SK-N-SH (cell line): ENCODE data around the gene CDC25A. TPM values are rescaled to one million over a fixed set of nuclear protein-coding genes. Genes with fewer than 3 reads are reported as not detected.

Experiments
- CTCF ChIA-PET: fragments of 300-600, 350-600 bp; formaldehyde crosslinking; extraction: SDS; loops from one replicate; lab custom pipeline; 2021; lab: Yijun Ruan, JAX
- POLR2A ChIA-PET: fragments of 350-600 bp; sonication (Branson Sonifier 250); formaldehyde crosslinking; extraction: SDS; loops from one replicate; lab custom pipeline; 2020; ENCODE audit warnings: antibody characterized with exemption, inconsistent platforms; lab: Yijun Ruan, JAX
- DNase-seq: peaks from one replicate; pipeline ENCODE4 v3.0.0; 2012
- H2AFZ ChIP-seq: fragments of 200-600 bp; sonication (generic); 2 replicates; pipeline ENCODE4 v1.8.1; 2016; ENCODE audit warnings: antibody characterized with exemption, mild to moderate bottlenecking, low read depth
- H3F3A ChIP-seq: fragments of 200-600 bp; sonication (generic); replicated peaks from 2 replicates; pipeline ENCODE3; 2016; ENCODE audit warnings: antibody characterized with exemption, mild to moderate bottlenecking; ENCODE audit not compliant: insufficient read depth
- H3K27ac ChIP-seq, 2 experiments: fragments of 200-500 bp in 1 of 2; fragments of 200-600 bp in 1 of 2; sonication (Bioruptor generic) in 1 of 2; sonication (generic), shearing (Covaris generic) in 1 of 2; 2 replicates each; pipeline versions ENCODE4 v1.5.1 to v1.6.1; 2014 to 2016; ENCODE audit warnings: low read depth in 2 of 2, inconsistent platforms in 1 of 2, low read length in 1 of 2, mild to moderate bottlenecking in 1 of 2, mixed read lengths in 1 of 2
- H3K27me3 ChIP-seq: fragments of 200-600 bp; sonication (generic), shearing (Covaris generic); 2 replicates; pipeline ENCODE4 v1.6.1; 2016; ENCODE audit warnings: mixed run types; ENCODE audit not compliant: insufficient read depth
- H3K36me3 ChIP-seq, 2 experiments: fragments of 200-500 bp in 1 of 2; fragments of 200-600 bp in 1 of 2; sonication (Bioruptor generic) in 1 of 2; sonication (generic) in 1 of 2; replicated peaks in 1 of 2; 2 replicates each; pipeline versions ENCODE3 to v1.5.1; 2014 to 2016; ENCODE audit warnings: low read length in 1 of 2, mild to moderate bottlenecking in 1 of 2; ENCODE audit not compliant: insufficient read depth in 2 of 2, control insufficient read depth in 1 of 2
- H3K4me1 ChIP-seq, 2 experiments: fragments of 200-500 bp in 1 of 2; fragments of 200-600 bp in 1 of 2; sonication (Bioruptor generic) in 1 of 2; sonication (generic), shearing (Covaris generic) in 1 of 2; 2 replicates each; pipeline versions ENCODE4 v1.5.1 to v1.6.1; 2014 to 2016; ENCODE audit warnings: low read depth in 1 of 2, low read length in 1 of 2, mixed run types in 1 of 2; ENCODE audit not compliant: insufficient read depth in 2 of 2, control insufficient read depth in 1 of 2
- H3K4me2 ChIP-seq: fragments of 200-600 bp; sonication (generic), shearing (Covaris generic); 2 replicates; pipeline ENCODE4 v1.6.1; 2017; ENCODE audit warnings: mixed run types
- H3K4me3 ChIP-seq, 2 experiments: fragments of 200-500 bp in 1 of 2; fragments of 200-600 bp in 1 of 2; sonication (Bioruptor generic) in 1 of 2; sonication (generic), shearing (Covaris generic) in 1 of 2; 2 replicates each; pipeline versions ENCODE4 v1.5.1 to v1.8.1; 2014 to 2016; ENCODE audit warnings: low read depth in 2 of 2, inconsistent platforms in 1 of 2, low read length in 1 of 2, mild to moderate bottlenecking in 1 of 2, mixed read lengths in 1 of 2, moderate library complexity in 1 of 2
- H3K79me2 ChIP-seq: fragments of 200-600 bp; sonication (generic); 2 replicates; pipeline ENCODE4 v1.8.1; 2017; ENCODE audit warnings: mild to moderate bottlenecking; ENCODE audit not compliant: insufficient read depth
- H3K9ac ChIP-seq: fragments of 200-600 bp; sonication (generic); 2 replicates; pipeline ENCODE4 v1.6.1; 2017; ENCODE audit warnings: mixed run types
- H3K9me2 ChIP-seq: fragments of 200-600 bp; sonication (generic); 2 replicates; pipeline ENCODE4 v1.6.1; 2017; ENCODE audit warnings: mixed run types
- H3K9me3 ChIP-seq: fragments of 200-600 bp; sonication (generic); 2 replicates; pipeline ENCODE4 v1.6.1; 2017; ENCODE audit warnings: mixed run types, mild to moderate bottlenecking, moderate library complexity
- H4K20me1 ChIP-seq: fragments of 200-600 bp; sonication (generic); 2 replicates; pipeline ENCODE4 v1.6.1; 2017; ENCODE audit warnings: mild to moderate bottlenecking, mixed run types; ENCODE audit not compliant: insufficient read depth
- EP300 ChIP-seq, 2 experiments: IDR thresholded peaks; 2 replicates each; pipeline versions ENCODE4 v1.4.0 to v1.6.1; 2012; ENCODE audit warnings: borderline replicate concordance in 1 of 2, low read depth in 1 of 2, low read length in 1 of 2
- EZH2phosphoT487 ChIP-seq: fragments of 200-600 bp; sonication (generic); IDR thresholded peaks from 2 replicates; pipeline ENCODE4 v1.6.1; 2017; ENCODE audit warnings: low read depth, mixed run types, mild to moderate bottlenecking, antibody characterized with exemption, moderate library complexity, borderline replicate concordance
- FOSL2 ChIP-seq: IDR thresholded peaks from 2 replicates; pipeline ENCODE4 v1.4.0; 2012; ENCODE audit warnings: low read depth, mild to moderate bottlenecking, moderate library complexity, borderline replicate concordance
- FOXJ3 ChIP-seq: sonication (generic); formaldehyde crosslinking; IDR thresholded peaks from 2 replicates; pipeline ENCODE4 v1.5.1; 2020; ENCODE audit warnings: mild to moderate bottlenecking, missing genetic modification reagents
- FOXM1 ChIP-seq: IDR thresholded peaks from 2 replicates; pipeline ENCODE4 v1.4.0; 2012; ENCODE audit warnings: low read depth, mild to moderate bottlenecking
- JUND ChIP-seq: IDR thresholded peaks from 2 replicates; pipeline ENCODE4 v1.4.0; 2012
- MXI1 ChIP-seq: IDR thresholded peaks from 2 replicates; pipeline ENCODE4 v1.6.1; 2012; ENCODE audit warnings: mild to moderate bottlenecking, low read depth, low read length, improper control_type of control experiment
- NFIC ChIP-seq: IDR thresholded peaks from 2 replicates; pipeline ENCODE4 v1.4.0; 2012; ENCODE audit warnings: borderline replicate concordance
- POLR2AphosphoS5 ChIP-seq: IDR thresholded peaks from 2 replicates; pipeline ENCODE4 v1.6.1; 2012; ENCODE audit warnings: low read depth, low read length
- RAD21 ChIP-seq: IDR thresholded peaks from 2 replicates; pipeline ENCODE4 v1.6.1; 2012; ENCODE audit warnings: mild to moderate bottlenecking, low read length
- RFX5 ChIP-seq: IDR thresholded peaks from 2 replicates; pipeline ENCODE4 v1.6.1; 2012; ENCODE audit warnings: mild to moderate bottlenecking, improper control_type of control experiment, low read length
- RXRA ChIP-seq: IDR thresholded peaks from 2 replicates; pipeline ENCODE4 v1.4.0; 2012; ENCODE audit warnings: low read depth, mild to moderate bottlenecking, borderline replicate concordance
- SIN3A ChIP-seq: IDR thresholded peaks from 2 replicates; pipeline ENCODE4 v1.6.1; 2012; ENCODE audit warnings: low read depth, mild to moderate bottlenecking, low read length, moderate library complexity, borderline replicate concordance
- TAF1 ChIP-seq: IDR thresholded peaks from 2 replicates; pipeline ENCODE4 v1.6.1; 2012; ENCODE audit warnings: low read depth, mild to moderate bottlenecking, low read length, moderate library complexity, borderline replicate concordance
- TCF12 ChIP-seq: IDR thresholded peaks from 2 replicates; pipeline ENCODE4 v1.4.0; 2012
- WGBS: methylation state at CpG from one replicate; pipeline ENCODE4 v1.1.6; 2017; ENCODE audit warnings: low lambda C conversion rate; 5-methylcytosine and 5-hydroxymethylcytosine counted together
- polyA plus RNA-seq, 3 experiments: library from polyadenylated mRNA; depleted of rRNA; stranded (reverse); fragments of >200 nt; gene quantifications; 2 replicates each; pipeline ENCODE4 v1.2.3, GENCODE V29; 2012
- TF ChIP-seq, protein P1 (sequence below): IDR thresholded peaks from 2 replicates; pipeline ENCODE4; 2012
- TF ChIP-seq, protein P2 (sequence below): IDR thresholded peaks from 2 replicates; pipeline ENCODE4 v1.4.0; 2012; ENCODE audit warnings: low read depth, borderline replicate concordance
- TF ChIP-seq, protein P3 (sequence below): fragments of 150-350 bp; IDR thresholded peaks from 2 replicates; pipeline ENCODE4 v1.6.1; 2017; ENCODE audit warnings: antibody characterized with exemption, low read length, low read depth, borderline replicate concordance
- TF ChIP-seq, protein P4 (sequence below): IDR thresholded peaks from 2 replicates; pipeline ENCODE4 v1.4.0; 2012; ENCODE audit warnings: low read depth
- TF ChIP-seq, protein P5 (sequence below): IDR thresholded peaks from 2 replicates; pipeline ENCODE4 v1.4.0; 2012; ENCODE audit warnings: low read depth, borderline replicate concordance

CDC25A gene
- polyA plus RNA-seq, 1 of the 3 experiments (the other 2 are of a cell fraction): 3.3 TPM

DNA sequence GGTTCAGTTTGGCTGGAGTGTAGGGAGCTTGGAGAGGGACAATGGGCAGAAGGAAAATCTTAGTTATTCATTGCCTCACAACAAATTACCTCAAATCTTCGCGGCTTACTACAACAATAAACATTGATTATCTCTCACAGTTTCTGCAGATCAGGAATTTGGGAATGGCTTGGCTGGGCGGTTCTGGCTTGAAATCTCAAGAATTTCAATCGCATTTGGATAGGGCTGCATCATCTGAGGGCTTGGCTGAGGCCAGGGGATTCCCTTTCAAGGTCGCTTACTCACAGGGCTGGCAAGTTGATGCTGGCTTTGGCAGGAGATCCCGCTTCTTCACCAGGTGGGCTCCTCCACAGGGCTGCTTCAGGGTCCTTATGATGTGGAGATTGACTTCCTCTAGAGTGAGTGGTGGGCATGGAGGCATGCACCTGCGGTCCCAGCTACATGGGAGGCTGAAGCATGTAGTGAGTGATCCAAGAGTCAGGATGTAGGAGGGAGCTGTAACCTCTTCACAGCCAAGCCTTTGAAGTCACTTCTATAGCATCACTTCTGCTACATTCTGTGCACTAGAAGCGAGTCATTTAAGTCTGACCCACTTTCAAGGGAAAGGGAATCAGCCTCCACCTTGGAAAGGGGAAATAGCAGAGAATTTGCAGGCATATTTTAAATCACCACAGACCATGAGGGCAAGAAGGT, 63.1 kb downstream of the CDC25A start:
- no peaks in the 10 kb centered on the region for H4K20me1 ChIP-seq
- H3K4me2 ChIP-seq: no peak overlapping the region
- no peaks in the 10 kb centered on the region for H3K27me3 ChIP-seq
- no peaks in the 10 kb centered on the region for H3K36me3 ChIP-seq
- H3K9me2 ChIP-seq: no peaks in the 10 kb centered on the region
- ChIA-PET POLR2A (no interaction called here), CTCF (interaction anchor here (4.5 kb wide), 1 partner anchor 26 kb away, joined by 20 read pairs; no protein-coding TSS in a partner anchor)
- no peak overlapping the region for H3K9ac ChIP-seq
- H3F3A ChIP-seq: no peaks in the 10 kb centered on the region
- no peak overlapping the region for H3K27ac ChIP-seq
- no peaks in the 10 kb centered on the region for H3K4me1 ChIP-seq
- WGBS: 93% methylated on average over 6 of the region's 8 CpGs
- H3K4me3 ChIP-seq: no peak overlapping the region
- no peaks in the 10 kb centered on the region for H3K9me3 ChIP-seq
- H3K79me2 ChIP-seq: no peaks in the 10 kb centered on the region
- no peak for DNase-seq
- no peak for TF ChIP-seq MXI1
- no peak overlapping the region for H2AFZ ChIP-seq

DNA sequence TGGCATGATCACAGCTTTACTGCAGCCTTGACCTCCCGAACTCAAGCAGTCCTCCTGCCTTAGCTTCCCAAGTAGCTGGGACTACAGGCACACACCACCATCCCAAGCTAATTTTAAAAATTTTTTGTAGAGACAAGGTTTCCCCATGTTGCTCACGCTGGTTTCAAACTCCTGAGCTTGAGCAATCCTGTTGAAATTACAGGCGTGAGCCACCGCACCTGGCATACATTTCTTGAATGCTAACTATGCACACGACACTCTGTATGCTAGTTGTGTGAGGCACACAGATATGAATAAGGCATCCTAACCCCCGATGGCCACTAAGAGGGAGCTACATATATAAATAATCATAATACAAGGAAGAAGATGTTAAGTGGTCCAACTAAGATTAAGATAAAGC, 64.9 kb downstream of the CDC25A start:
- CTCF ChIA-PET: interaction anchor here (0.7 to 4.5 kb wide), 2 partner anchors 13 to 28 kb away, joined by 3 to 20 read pairs; no protein-coding TSS in a partner anchor
- H3F3A ChIP-seq: no peaks in the 10 kb centered on the region
- H3K27ac ChIP-seq: no peak overlapping the region
- no peaks in the 10 kb centered on the region for H3K9me2 ChIP-seq
- H3K4me3 ChIP-seq: no peak overlapping the region
- no peak for DNase-seq
- TF ChIP-seq, protein P1, sequence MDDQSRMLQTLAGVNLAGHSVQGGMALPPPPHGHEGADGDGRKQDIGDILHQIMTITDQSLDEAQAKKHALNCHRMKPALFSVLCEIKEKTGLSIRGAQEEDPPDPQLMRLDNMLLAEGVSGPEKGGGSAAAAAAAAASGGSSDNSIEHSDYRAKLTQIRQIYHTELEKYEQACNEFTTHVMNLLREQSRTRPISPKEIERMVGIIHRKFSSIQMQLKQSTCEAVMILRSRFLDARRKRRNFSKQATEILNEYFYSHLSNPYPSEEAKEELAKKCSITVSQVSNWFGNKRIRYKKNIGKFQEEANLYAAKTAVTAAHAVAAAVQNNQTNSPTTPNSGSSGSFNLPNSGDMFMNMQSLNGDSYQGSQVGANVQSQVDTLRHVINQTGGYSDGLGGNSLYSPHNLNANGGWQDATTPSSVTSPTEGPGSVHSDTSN: no peak
- TF ChIP-seq, protein P2, sequence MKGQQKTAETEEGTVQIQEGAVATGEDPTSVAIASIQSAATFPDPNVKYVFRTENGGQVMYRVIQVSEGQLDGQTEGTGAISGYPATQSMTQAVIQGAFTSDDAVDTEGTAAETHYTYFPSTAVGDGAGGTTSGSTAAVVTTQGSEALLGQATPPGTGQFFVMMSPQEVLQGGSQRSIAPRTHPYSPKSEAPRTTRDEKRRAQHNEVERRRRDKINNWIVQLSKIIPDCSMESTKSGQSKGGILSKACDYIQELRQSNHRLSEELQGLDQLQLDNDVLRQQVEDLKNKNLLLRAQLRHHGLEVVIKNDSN: no peak
- TF ChIP-seq POLR2AphosphoS5 (no peak), SIN3A (no peak), RFX5 (no peak), FOXM1 (no peak), NFIC (no peak), TCF12 (no peak), TAF1 (no peak), RXRA (no peak), JUND (no peak), FOXJ3 (CRISPR knock-in tag) (no peak), RAD21 (no peak), FOSL2 (no peak), EP300 (IDR thresholded peaks at IDR 0.05; ENCODE audit: borderline replicate concordance in 1 of 2, low read depth in 1 of 2, low read length in 1 of 2) (no peak), EZH2phosphoT487 (no peak)
- TF ChIP-seq, protein P3, sequence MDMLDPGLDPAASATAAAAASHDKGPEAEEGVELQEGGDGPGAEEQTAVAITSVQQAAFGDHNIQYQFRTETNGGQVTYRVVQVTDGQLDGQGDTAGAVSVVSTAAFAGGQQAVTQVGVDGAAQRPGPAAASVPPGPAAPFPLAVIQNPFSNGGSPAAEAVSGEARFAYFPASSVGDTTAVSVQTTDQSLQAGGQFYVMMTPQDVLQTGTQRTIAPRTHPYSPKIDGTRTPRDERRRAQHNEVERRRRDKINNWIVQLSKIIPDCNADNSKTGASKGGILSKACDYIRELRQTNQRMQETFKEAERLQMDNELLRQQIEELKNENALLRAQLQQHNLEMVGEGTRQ: no peak
- TF ChIP-seq, protein P4, sequence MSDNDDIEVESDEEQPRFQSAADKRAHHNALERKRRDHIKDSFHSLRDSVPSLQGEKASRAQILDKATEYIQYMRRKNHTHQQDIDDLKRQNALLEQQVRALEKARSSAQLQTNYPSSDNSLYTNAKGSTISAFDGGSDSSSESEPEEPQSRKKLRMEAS: no peak
- TF ChIP-seq, protein P5, sequence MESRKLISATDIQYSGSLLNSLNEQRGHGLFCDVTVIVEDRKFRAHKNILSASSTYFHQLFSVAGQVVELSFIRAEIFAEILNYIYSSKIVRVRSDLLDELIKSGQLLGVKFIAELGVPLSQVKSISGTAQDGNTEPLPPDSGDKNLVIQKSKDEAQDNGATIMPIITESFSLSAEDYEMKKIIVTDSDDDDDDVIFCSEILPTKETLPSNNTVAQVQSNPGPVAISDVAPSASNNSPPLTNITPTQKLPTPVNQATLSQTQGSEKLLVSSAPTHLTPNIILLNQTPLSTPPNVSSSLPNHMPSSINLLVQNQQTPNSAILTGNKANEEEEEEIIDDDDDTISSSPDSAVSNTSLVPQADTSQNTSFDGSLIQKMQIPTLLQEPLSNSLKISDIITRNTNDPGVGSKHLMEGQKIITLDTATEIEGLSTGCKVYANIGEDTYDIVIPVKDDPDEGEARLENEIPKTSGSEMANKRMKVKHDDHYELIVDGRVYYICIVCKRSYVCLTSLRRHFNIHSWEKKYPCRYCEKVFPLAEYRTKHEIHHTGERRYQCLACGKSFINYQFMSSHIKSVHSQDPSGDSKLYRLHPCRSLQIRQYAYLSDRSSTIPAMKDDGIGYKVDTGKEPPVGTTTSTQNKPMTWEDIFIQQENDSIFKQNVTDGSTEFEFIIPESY: no peak
- H3K36me3 ChIP-seq: no peaks in the 10 kb centered on the region
- H2AFZ ChIP-seq: no peak overlapping the region
- no peaks in the 10 kb centered on the region for H3K79me2 ChIP-seq
- H3K4me1 ChIP-seq: no peaks in the 10 kb centered on the region
- WGBS: 83% methylated on average over 6 of the region's 6 CpGs
- H3K4me2 ChIP-seq: no peak overlapping the region
- no peaks in the 10 kb centered on the region for H3K9me3 ChIP-seq
- H3K27me3 ChIP-seq: no peaks in the 10 kb centered on the region
- POLR2A ChIA-PET: no interaction called here
- no peaks in the 10 kb centered on the region for H4K20me1 ChIP-seq
- no peak overlapping the region for H3K9ac ChIP-seq
